Spleen (tissue), 7 donors: ENCODE data around the gene GLTP.

ENCODE experiments used
- CTCF ChIP-seq, 11 experiments: fragments of 200-600 bp in 7 of 11; fragments of 450-650 bp in 4 of 11; sonication (generic) in 4 of 11; IDR thresholded peaks in 8 of 11; conservative IDR thresholded peaks in 3 of 11; 1 replicate in 7 of 11; 2 replicates in 4 of 11; pipeline versions ENCODE4 v1.4.0 to v1.8.0; 2016 to 2021; ENCODE audit warnings: antibody characterized with exemption in 11 of 11, inconsistent platforms in 4 of 11, mild to moderate bottlenecking in 1 of 11
- POLR2AphosphoS5 ChIP-seq, 3 donors: sonication (generic); formaldehyde crosslinking; IDR thresholded peaks; one replicate each; pipeline ENCODE4 v1.5.1; 2017; ENCODE audit warnings: antibody characterized with exemption in 3 of 3
- donor health status: DM: no; HTN: no; CAD: no; lungs with moderate emphysema.
- donor health status: DM: no; HTN: no; CAD: no.
- donor health status: DM: no; HTN: no; CAD: no.

DNA sequence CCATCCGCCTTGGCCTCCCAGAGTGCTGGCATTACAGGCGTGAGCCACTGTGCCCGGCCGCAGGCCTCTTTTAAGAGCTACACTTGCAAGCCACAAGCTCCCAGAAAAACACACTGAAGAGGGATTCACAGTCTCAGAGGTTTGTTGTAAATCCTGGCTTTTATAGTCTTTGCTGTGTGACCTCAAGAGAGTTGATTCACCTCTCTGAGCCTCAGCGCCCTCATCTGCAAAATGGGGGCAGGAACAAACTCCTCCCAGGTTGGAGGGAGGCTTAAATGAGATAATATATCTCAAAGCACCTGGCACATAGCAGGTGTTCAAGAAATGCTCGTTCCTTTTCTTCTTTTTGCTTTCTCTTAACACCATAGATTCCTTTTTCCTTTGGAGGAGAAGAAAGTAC is 15.8 kb upstream of the GLTP start:
- TF ChIP-seq CTCF (IDR thresholded peaks at IDR 0.05 in 8 of 11, conservative IDR thresholded peaks at IDR 0.05 in 3 of 11): no peak
- TF ChIP-seq POLR2AphosphoS5 (IDR thresholded peaks at IDR 0.05): no peak
